DOHH2 (cell line): ENCODE measurements around the gene CLASP1.
"Not testable (repeated sequence)": the region's sequence is repeated elsewhere in the genome, so short reads cannot be mapped to it uniquely, and the experiment has no call there.

ENCODE experiments used
- H3F3A ChIP-seq: fragments of 200-600 bp; sonication (generic), shearing (Covaris generic); 2 replicates; pipeline ENCODE4 v1.6.0; 2016; ENCODE audit warnings: antibody characterized with exemption, mild to moderate bottlenecking; ENCODE audit not compliant: control insufficient read depth, insufficient read depth
- H3K27ac ChIP-seq: fragments of 200-600 bp; sonication (generic); 2 replicates; pipeline ENCODE4 v1.5.1; 2014; ENCODE audit warnings: low read depth, mild to moderate bottlenecking, low read length, moderate library complexity
- H3K27me3 ChIP-seq: fragments of 200-600 bp; sonication (generic); 2 replicates; pipeline ENCODE4 v1.6.1; 2014; ENCODE audit warnings: mild to moderate bottlenecking, low read length, mixed read lengths; ENCODE audit not compliant: control insufficient read depth
- H3K36me3 ChIP-seq: fragments of 200-600 bp; sonication (generic); 2 replicates; pipeline ENCODE4 v1.6.1; 2014; ENCODE audit warnings: mild to moderate bottlenecking, low read length, moderate library complexity, mixed read lengths; ENCODE audit not compliant: control insufficient read depth
- H3K4me1 ChIP-seq: fragments of 200-600 bp; sonication (generic); 2 replicates; pipeline ENCODE4 v1.6.1; 2014; ENCODE audit warnings: mild to moderate bottlenecking, low read length, mixed read lengths; ENCODE audit not compliant: control insufficient read depth
- H3K4me2 ChIP-seq: fragments of 200-600 bp; sonication (generic); 2 replicates; pipeline ENCODE4 v1.6.0; 2014; ENCODE audit warnings: mild to moderate bottlenecking, low read length, moderate library complexity
- H3K4me3 ChIP-seq: fragments of 200-600 bp; sonication (generic); 2 replicates; pipeline ENCODE4 v1.5.1; 2014; ENCODE audit warnings: mild to moderate bottlenecking, low read length, mixed read lengths
- H3K79me2 ChIP-seq: fragments of 200-600 bp; sonication (generic); 2 replicates; pipeline ENCODE4 v1.6.1; 2014; ENCODE audit warnings: mild to moderate bottlenecking, low read length, mixed read lengths; ENCODE audit not compliant: control insufficient read depth
- H3K9me2 ChIP-seq: fragments of 200-600 bp; sonication (generic); replicated peaks from 2 replicates; pipeline ENCODE4 v1.6.1; 2014; ENCODE audit warnings: mild to moderate bottlenecking, low read length, mixed read lengths; ENCODE audit not compliant: control insufficient read depth
- H3K9me3 ChIP-seq: fragments of 200-600 bp; sonication (generic); 2 replicates; pipeline ENCODE4 v1.6.1; 2014; ENCODE audit warnings: antibody characterized with exemption, low read length, mixed read lengths; ENCODE audit not compliant: control insufficient read depth, insufficient read depth
- H4K20me1 ChIP-seq: fragments of 200-600 bp; sonication (generic); 2 replicates; pipeline ENCODE4 v1.6.0; 2014; ENCODE audit warnings: low read depth, mild to moderate bottlenecking, antibody characterized with exemption, low read length, moderate library complexity; ENCODE audit not compliant: control insufficient read depth, insufficient read depth
- CTCF ChIP-seq: fragments of 200-600 bp; sonication (generic); IDR thresholded peaks from one replicate; pipeline ENCODE4 v1.5.1; 2014; ENCODE audit warnings: antibody characterized with exemption, mild to moderate bottlenecking, low read depth, low read length; ENCODE audit not compliant: poor library complexity, severe bottlenecking
- EZH2phosphoT487 ChIP-seq: fragments of 200-600 bp; sonication (generic); IDR thresholded peaks from 2 replicates; pipeline ENCODE4 v1.6.1; 2017; ENCODE audit warnings: borderline replicate concordance, mild to moderate bottlenecking, antibody characterized with exemption, low read length, moderate library complexity, mixed read lengths

Gene CLASP1

GRCh38 chr2:121333834-121334558, 315.3 kb downstream of the CLASP1 start:
- Histone ChIP-seq H3K4me2 (no peak overlapping the region), H3F3A (no peaks in the 10 kb centered on the region), H3K27ac (no peak overlapping the region), H3K36me3 (no peaks in the 10 kb centered on the region), H3K4me1 (no peaks in the 10 kb centered on the region), H3K4me3 (no peak overlapping the region), H3K9me3 (no peaks in the 10 kb centered on the region), H4K20me1 (no peaks in the 10 kb centered on the region), H3K9me2 (no peaks in the 10 kb centered on the region), H3K79me2 (no peaks in the 10 kb centered on the region), H3K27me3 (no peaks in the 10 kb centered on the region)
- TF ChIP-seq CTCF (no peak), EZH2phosphoT487 (no peak)

GRCh38 chr2:121333231-121333630, 316.0 kb downstream of the CLASP1 start:
- Histone ChIP-seq H3K79me2 (no peaks in the 10 kb centered on the region), H4K20me1 (no peaks in the 10 kb centered on the region), H3K27me3 (no peaks in the 10 kb centered on the region; the same call in 1 of the 2 replicates), H3K27ac (no peak overlapping the region), H3K36me3 (no peaks in the 10 kb centered on the region), H3K9me2 (no peaks in the 10 kb centered on the region), H3F3A (no peaks in the 10 kb centered on the region), H3K4me3 (no peak overlapping the region), H3K4me1 (no peaks in the 10 kb centered on the region), H3K9me3 (no peaks in the 10 kb centered on the region), H3K4me2 (no peak overlapping the region)
- TF ChIP-seq CTCF (no peak), EZH2phosphoT487 (no peak)

GRCh38 chr2:121331324-121331723, 317.9 kb downstream of the CLASP1 start:
- H3K4me1 ChIP-seq, H3K79me2 ChIP-seq, H3K9me3 ChIP-seq, H3K27me3 ChIP-seq, H3K9me2 ChIP-seq, H3K4me3 ChIP-seq, H4K20me1 ChIP-seq, H3K4me2 ChIP-seq, H3K36me3 ChIP-seq, H3F3A ChIP-seq, H3K27ac ChIP-seq: not testable (repeated sequence)

- Histone ChIP-seq H3K79me2 (no peaks in the 10 kb centered on the region), H3K9me3 (no peaks in the 10 kb centered on the region), H3K36me3 (no peaks in the 10 kb centered on the region), H3K9me2 (no peaks in the 10 kb centered on the region), H3K27ac (no peak overlapping the region), H3K4me2 (no peak overlapping the region), H3K4me1 (no peaks in the 10 kb centered on the region), H3F3A (no peaks in the 10 kb centered on the region), H4K20me1 (no peaks in the 10 kb centered on the region), H3K27me3 (no peaks in the 10 kb centered on the region; the same call in 1 of the 2 replicates), H3K4me3 (no peak overlapping the region)
- no peak for TF ChIP-seq CTCF
- TF ChIP-seq EZH2phosphoT487: no peak
Observed at GRCh38 chr2:121330921-121331320, 318.3 kb downstream of the CLASP1 start.
